NCI-H1092 treated with DMSO at 0.1 percent for 48 hours (cell line): ENCODE results near the gene TAF11L9.
"Not testable (repeated sequence)": the region's sequence is repeated elsewhere in the genome, so short reads cannot be mapped to it uniquely, and the experiment has no call there.

Experiments used
- DNase-seq: peaks from one replicate; lab custom pipeline; 2025; lab: John Stamatoyannopoulos, UW

TAF11L9 gene

GRCh38 chr5:17594255-17594654 is at the start of gene TAF11L9:
TAF11L9 (minus strand) TSS chr5:17594394.
- DNase-seq, result not testable (repeated sequence)

- DNase-seq, result no peak
Measured at GRCh38 chr5:17634160-17634559, 40.0 kb upstream of the TAF11L9 start, which contains the start of gene TAF11L14. TAF11L14 (plus strand) TSS chr5:17634460.

GRCh38 chr5:17631788-17632187 is 37.6 kb upstream of the TAF11L9 start, which contains the start of gene TAF11L13:
TAF11L13 (plus strand) TSS chr5:17632088.
- DNase-seq, result not testable (repeated sequence)

- DNase-seq, result no peak
Measured at GRCh38 chr5:17625686-17626085, 31.5 kb upstream of the TAF11L9 start.

GRCh38 chr5:17620627-17621026 is 26.4 kb upstream of the TAF11L9 start:
- DNase-seq, result no peak

GRCh38 chr5:17619354-17619753 is 25.2 kb upstream of the TAF11L9 start:
- no peak for DNase-seq

- DNase-seq, result no peak
Measured at GRCh38 chr5:17614872-17615605, 20.8 kb upstream of the TAF11L9 start.

- not testable (repeated sequence) for DNase-seq
Measured at GRCh38 chr5:17610092-17610491, 15.9 kb upstream of the TAF11L9 start, which contains the start of gene TAF11L12. TAF11L12 (plus strand) TSS chr5:17610392.

- DNase-seq, result not testable (repeated sequence)
Measured at GRCh38 chr5:17607461-17607860, 13.3 kb upstream of the TAF11L9 start.

- no peak for DNase-seq
Measured at GRCh38 chr5:17604951-17605350, 10.8 kb upstream of the TAF11L9 start.

- DNase-seq, result not testable (repeated sequence)
Measured at GRCh38 chr5:17603880-17604279, 9.7 kb upstream of the TAF11L9 start, which contains the start of gene TAF11L11. TAF11L11 (plus strand) TSS chr5:17604183.

GRCh38 chr5:17597728-17598127 is 3.5 kb upstream of the TAF11L9 start, which contains the start of gene TAF11L10:
TAF11L10 (minus strand) TSS chr5:17597828.
- not testable (repeated sequence) for DNase-seq

- not testable (repeated sequence) for DNase-seq
Measured at GRCh38 chr5:17590860-17591259, 3.3 kb downstream of the TAF11L9 start, which contains the start of gene TAF11L8. TAF11L8 (minus strand) TSS chr5:17590960.

GRCh38 chr5:17585658-17586057 is 8.5 kb downstream of the TAF11L9 start, which contains the start of gene TAF11L7:
TAF11L7 (minus strand) TSS chr5:17585758.
- DNase-seq, result not testable (repeated sequence)
